H9 (cell line): ENCODE measurements around the gene IRX5. TPM values are rescaled to one million over a fixed set of nuclear protein-coding genes. Genes with fewer than 3 reads are reported as not detected.

ENCODE experiments used
- DNase-seq: peaks from one replicate; pipeline ENCODE4 v3.0.0-alpha.2; 2017
- H2AFZ ChIP-seq: one replicate; pipeline ENCODE4 v1.6.1; 2013; ENCODE audit warnings: mild to moderate bottlenecking, low read length, control low read depth, moderate library complexity
- H2AK5ac ChIP-seq: 2 replicates; pipeline ENCODE4 v1.6.1; 2013; ENCODE audit warnings: low read length, control low read depth, mixed read lengths; ENCODE audit not compliant: insufficient read length
- H2BK120ac ChIP-seq: one replicate; pipeline ENCODE4 v1.6.1; 2013; ENCODE audit warnings: low read depth, mild to moderate bottlenecking, low read length, control low read depth, inconsistent platforms; ENCODE audit not compliant: poor library complexity, severe bottlenecking
- H2BK12ac ChIP-seq: 2 replicates; pipeline ENCODE4 v1.6.1; 2013; ENCODE audit warnings: low read length, control low read depth, mixed read lengths, low read depth; ENCODE audit not compliant: insufficient read length
- H2BK15ac ChIP-seq: 2 replicates; pipeline ENCODE4 v1.6.1; 2013; ENCODE audit warnings: low read depth, low read length, control low read depth
- H2BK20ac ChIP-seq: one replicate; pipeline ENCODE4 v1.6.1; 2013; ENCODE audit warnings: low read depth, mild to moderate bottlenecking, low read length, control low read depth, inconsistent platforms; ENCODE audit not compliant: poor library complexity, severe bottlenecking
- H2BK5ac ChIP-seq: 2 replicates; pipeline ENCODE4 v1.6.1; 2013; ENCODE audit warnings: low read length, control low read depth, mixed read lengths; ENCODE audit not compliant: insufficient read length
- H3K14ac ChIP-seq: 2 replicates; pipeline ENCODE4 v1.6.1; 2013; ENCODE audit warnings: low read length, control low read depth; ENCODE audit not compliant: insufficient read depth
- H3K18ac ChIP-seq: 2 replicates; pipeline ENCODE4 v1.6.1; 2013; ENCODE audit warnings: low read depth, mild to moderate bottlenecking, mixed read lengths, low read length, control low read depth; ENCODE audit not compliant: insufficient read length
- H3K23ac ChIP-seq: 2 replicates; pipeline ENCODE4 v1.6.1; 2013; ENCODE audit warnings: low read length, control low read depth, mixed read lengths, low read depth; ENCODE audit not compliant: insufficient read length
- H3K23me2 ChIP-seq: 2 replicates; pipeline ENCODE4 v1.6.1; 2013; ENCODE audit warnings: low read depth, mild to moderate bottlenecking, mixed read lengths, low read length, control low read depth; ENCODE audit not compliant: insufficient read length, poor library complexity, severe bottlenecking
- H3K27ac ChIP-seq: 2 replicates; pipeline ENCODE4 v1.5.1; 2013; ENCODE audit warnings: low read length, control low read depth, mixed read lengths, low read depth; ENCODE audit not compliant: insufficient read length
- H3K27me3 ChIP-seq: 2 replicates; pipeline ENCODE4 v1.6.1; 2013; ENCODE audit warnings: low read length, control low read depth, inconsistent platforms; ENCODE audit not compliant: insufficient read depth
- H3K4ac ChIP-seq: 2 replicates; pipeline ENCODE4 v1.6.1; 2013; ENCODE audit warnings: low read depth, mild to moderate bottlenecking, control low read depth, inconsistent platforms, low read length, moderate library complexity
- H3K4me1 ChIP-seq: 2 replicates; pipeline ENCODE4 v1.6.1; 2013; ENCODE audit warnings: low read length, control low read depth, inconsistent platforms; ENCODE audit not compliant: insufficient read depth
- H3K4me2 ChIP-seq: 2 replicates; pipeline ENCODE4 v1.6.1; 2013; ENCODE audit warnings: low read length, control low read depth, mixed read lengths; ENCODE audit not compliant: insufficient read length, insufficient read depth
- H3K56ac ChIP-seq: 2 replicates; pipeline ENCODE4 v1.6.1; 2013; ENCODE audit warnings: low read depth, mild to moderate bottlenecking, mixed read lengths, low read length, control low read depth; ENCODE audit not compliant: insufficient read length
- H3K79me1 ChIP-seq: 2 replicates; pipeline ENCODE4 v1.6.1; 2013; ENCODE audit warnings: low read depth, mild to moderate bottlenecking, moderate library complexity, low read length, control low read depth, inconsistent platforms; ENCODE audit not compliant: insufficient read depth, poor library complexity, severe bottlenecking
- H3K79me2 ChIP-seq: 2 replicates; pipeline ENCODE4 v1.6.1; 2013; ENCODE audit warnings: low read length, control low read depth, inconsistent platforms; ENCODE audit not compliant: insufficient read depth
- H3K9ac ChIP-seq: 2 replicates; pipeline ENCODE4 v1.6.1; 2013; ENCODE audit warnings: low read length, control low read depth, mixed read lengths; ENCODE audit not compliant: insufficient read length; ENCODE audit errors: extremely low read depth
- H3K9me3 ChIP-seq: one replicate; pipeline ENCODE4 v1.6.1; 2013; ENCODE audit warnings: low read depth, low read length, inconsistent platforms; ENCODE audit not compliant: control insufficient read depth
- H3T11ph ChIP-seq: one replicate; pipeline ENCODE4 v1.6.1; 2013; ENCODE audit warnings: mild to moderate bottlenecking, low read length, control low read depth, inconsistent platforms
- H4K20me1 ChIP-seq: one replicate; pipeline ENCODE4 v1.6.1; 2013; ENCODE audit not compliant: control insufficient read depth, insufficient read length, insufficient read depth
- H4K5ac ChIP-seq: 2 replicates; pipeline ENCODE4 v1.6.1; 2013; ENCODE audit warnings: low read depth, mild to moderate bottlenecking, mixed read lengths, low read length, control low read depth; ENCODE audit not compliant: insufficient read length
- H4K8ac ChIP-seq: replicated peaks from 2 replicates; pipeline ENCODE4 v1.6.1; 2013; ENCODE audit warnings: low read length, control low read depth, mixed read lengths, low read depth; ENCODE audit not compliant: insufficient read length
- H4K91ac ChIP-seq: 2 replicates; pipeline ENCODE4 v1.6.1; 2013; ENCODE audit warnings: low read depth, mild to moderate bottlenecking, moderate library complexity, mixed read lengths, low read length, control low read depth; ENCODE audit not compliant: insufficient read length
- H3K27ac Mint-ChIP-seq, 3 experiments: 2 replicates in 2 of 3; 3 replicates in 1 of 3; pipeline ENCODE4 v1.8.0; 2020 to 2021; ENCODE audit warnings: mixed read lengths in 3 of 3, mild to moderate bottlenecking in 1 of 3, moderate library complexity in 1 of 3
- H3K27me3 Mint-ChIP-seq: 2 replicates; pipeline ENCODE4 v1.8.0; 2021; ENCODE audit warnings: low read depth, mild to moderate bottlenecking, moderate library complexity, mixed read lengths
- H3K36me3 Mint-ChIP-seq, 3 experiments: 2 replicates in 2 of 3; 3 replicates in 1 of 3; pipeline ENCODE4 v1.8.0; 2020 to 2021; ENCODE audit warnings: low read depth in 3 of 3, mixed read lengths in 3 of 3; ENCODE audit not compliant: insufficient read depth in 1 of 3
- H3K4me1 Mint-ChIP-seq, 2 experiments: 2 replicates each; pipeline ENCODE4 v1.8.0; 2020; ENCODE audit warnings: mixed read lengths in 2 of 2
- H3K4me3 Mint-ChIP-seq, 2 experiments: 2 replicates in 1 of 2; 3 replicates in 1 of 2; pipeline ENCODE4 v1.8.0; 2020 to 2021; ENCODE audit warnings: mild to moderate bottlenecking in 2 of 2, mixed read lengths in 2 of 2, moderate library complexity in 1 of 2
- H3K9me3 Mint-ChIP-seq, 2 experiments: 2 replicates in 1 of 2; 3 replicates in 1 of 2; pipeline ENCODE4 v1.8.0; 2020; ENCODE audit warnings: mild to moderate bottlenecking in 2 of 2, mixed read lengths in 2 of 2, moderate library complexity in 1 of 2
- WGBS: extraction: QIAGEN DNeasy Blood & Tissue Kit; methylation state at CpG from one replicate; pipeline ENCODE4 v1.1.7; 2013; ENCODE audit warnings: missing lambda C conversion rate, low lambda C conversion rate, mixed read lengths; ENCODE audit not compliant: insufficient read length; ENCODE audit errors: extremely low coverage; 5-methylcytosine and 5-hydroxymethylcytosine counted together
- total RNA-seq: library from RNA; stranded (reverse); gene quantifications from 2 replicates; pipeline ENCODE4 v1.2.1, GENCODE V29; 2021
- TF ChIP-seq, protein P1 (sequence below): fragments of 200-600 bp; sonication (generic); conservative IDR thresholded peaks from 3 replicates; pipeline ENCODE4 v1.8.0; 2021; ENCODE audit warnings: antibody characterized with exemption, mild to moderate bottlenecking

Gene IRX5
- total RNA-seq, 1 experiment from 2014 or later: 0.59 TPM

DNA sequence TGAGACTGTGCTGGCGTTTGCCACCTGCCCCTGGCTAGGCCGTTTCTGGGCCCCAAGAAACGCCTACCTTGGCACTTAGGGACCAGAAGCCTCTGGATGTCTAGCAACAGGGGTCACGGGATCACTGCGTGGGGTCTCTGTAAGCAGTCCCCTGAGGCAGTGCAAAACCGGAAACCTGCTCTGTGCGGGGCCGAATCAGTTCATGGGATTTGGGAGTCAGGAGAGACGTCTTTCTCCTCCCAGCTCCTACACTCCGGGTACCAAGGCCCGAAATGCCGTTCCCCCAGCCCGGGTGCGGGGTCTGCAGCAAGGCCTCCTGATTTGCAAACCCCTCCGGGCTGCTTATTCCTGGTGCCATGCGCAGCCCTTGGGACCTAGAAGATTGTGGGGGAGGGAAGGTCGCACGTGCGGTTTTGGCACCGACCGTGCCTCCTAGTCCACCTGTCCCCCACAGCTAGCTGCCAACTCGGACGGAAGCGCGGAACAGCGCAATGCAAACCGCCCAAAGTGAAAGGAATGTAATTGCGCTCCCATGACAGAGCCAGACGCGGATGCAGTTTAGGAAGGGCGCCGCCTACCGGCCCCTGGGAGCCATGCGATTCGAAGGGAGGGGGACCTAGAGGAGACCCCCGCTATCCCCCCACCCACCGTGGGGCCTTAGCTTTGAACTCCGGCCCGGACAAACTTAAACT is 6.5 kb downstream of the IRX5 start:
- H3K36me3 Mint-ChIP-seq: peaks cover 0 to 2% (median 0%) of the 10 kb centered on the region in 3 experiments; a peak in 2 of 7 replicates
- Histone ChIP-seq H2BK20ac (no peak overlapping the region), H4K91ac (no peak overlapping the region), H3K23ac (no peak overlapping the region), H3K4ac (no peak overlapping the region), H2BK120ac (no peak overlapping the region), H3K4me1 (no peaks in the 10 kb centered on the region), H2AFZ (no peak overlapping the region), H3K4me2 (peak overlapping the region; percentile 65), H3K79me2 (no peaks in the 10 kb centered on the region), H4K5ac (no peak overlapping the region), H3K79me1 (no peaks in the 10 kb centered on the region), H3K9me3 (no peaks in the 10 kb centered on the region), H3K27ac (no peak overlapping the region), H3K23me2 (peaks cover 42% of the 10 kb centered on the region), H3K9ac (no peak overlapping the region), H3K18ac (no peak overlapping the region), H2BK15ac (no peak overlapping the region), H2BK12ac (no peak overlapping the region), H2BK5ac (no peak overlapping the region), H4K8ac (no peak overlapping the region), H3K56ac (no peak overlapping the region), H3K14ac (no peak overlapping the region), H3T11ph (no peak overlapping the region), H4K20me1 (no peaks in the 10 kb centered on the region), H2AK5ac (no peak overlapping the region), H3K27me3 (peaks cover 81% of the 10 kb centered on the region)
- peaks cover 46 to 49% of the 10 kb centered on the region in 2 experiments for H3K4me1 Mint-ChIP-seq
- H3K4me3 Mint-ChIP-seq: peak overlapping the region; percentile 57 to 80
- peaks cover 3% of the 10 kb centered on the region in 2 experiments; a peak in 3 of 5 replicates for H3K9me3 Mint-ChIP-seq
- peak; percentile 79 for DNase-seq
- no CpG with 5 or more reads among the region's 39 CpGs for WGBS
- TF ChIP-seq, protein P1, sequence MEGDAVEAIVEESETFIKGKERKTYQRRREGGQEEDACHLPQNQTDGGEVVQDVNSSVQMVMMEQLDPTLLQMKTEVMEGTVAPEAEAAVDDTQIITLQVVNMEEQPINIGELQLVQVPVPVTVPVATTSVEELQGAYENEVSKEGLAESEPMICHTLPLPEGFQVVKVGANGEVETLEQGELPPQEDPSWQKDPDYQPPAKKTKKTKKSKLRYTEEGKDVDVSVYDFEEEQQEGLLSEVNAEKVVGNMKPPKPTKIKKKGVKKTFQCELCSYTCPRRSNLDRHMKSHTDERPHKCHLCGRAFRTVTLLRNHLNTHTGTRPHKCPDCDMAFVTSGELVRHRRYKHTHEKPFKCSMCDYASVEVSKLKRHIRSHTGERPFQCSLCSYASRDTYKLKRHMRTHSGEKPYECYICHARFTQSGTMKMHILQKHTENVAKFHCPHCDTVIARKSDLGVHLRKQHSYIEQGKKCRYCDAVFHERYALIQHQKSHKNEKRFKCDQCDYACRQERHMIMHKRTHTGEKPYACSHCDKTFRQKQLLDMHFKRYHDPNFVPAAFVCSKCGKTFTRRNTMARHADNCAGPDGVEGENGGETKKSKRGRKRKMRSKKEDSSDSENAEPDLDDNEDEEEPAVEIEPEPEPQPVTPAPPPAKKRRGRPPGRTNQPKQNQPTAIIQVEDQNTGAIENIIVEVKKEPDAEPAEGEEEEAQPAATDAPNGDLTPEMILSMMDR: peak; percentile 97
- H3K27me3 Mint-ChIP-seq: peaks cover 98% of the 10 kb centered on the region
- no peak overlapping the region for H3K27ac Mint-ChIP-seq
